Tibial nerve (tissue), 4 donors: ENCODE results near the gene SLC16A12.

Experiments used
- EP300 ChIP-seq, 2 donors: sonication (generic); formaldehyde crosslinking; IDR thresholded peaks; one replicate each; pipeline ENCODE4 v1.6.1; 2017; ENCODE audit warnings: antibody characterized with exemption in 2 of 2, mild to moderate bottlenecking in 1 of 2
- TF ChIP-seq, protein P1 (sequence below), 5 experiments: fragments of 200-600 bp in 3 of 5; fragments of 450-650 bp in 2 of 5; sonication (generic) in 3 of 5; IDR thresholded peaks; one replicate each; pipeline ENCODE4 v1.5.1; 2016 to 2019; ENCODE audit warnings: antibody characterized with exemption in 5 of 5, mild to moderate bottlenecking in 3 of 5, moderate library complexity in 2 of 5

DNA sequence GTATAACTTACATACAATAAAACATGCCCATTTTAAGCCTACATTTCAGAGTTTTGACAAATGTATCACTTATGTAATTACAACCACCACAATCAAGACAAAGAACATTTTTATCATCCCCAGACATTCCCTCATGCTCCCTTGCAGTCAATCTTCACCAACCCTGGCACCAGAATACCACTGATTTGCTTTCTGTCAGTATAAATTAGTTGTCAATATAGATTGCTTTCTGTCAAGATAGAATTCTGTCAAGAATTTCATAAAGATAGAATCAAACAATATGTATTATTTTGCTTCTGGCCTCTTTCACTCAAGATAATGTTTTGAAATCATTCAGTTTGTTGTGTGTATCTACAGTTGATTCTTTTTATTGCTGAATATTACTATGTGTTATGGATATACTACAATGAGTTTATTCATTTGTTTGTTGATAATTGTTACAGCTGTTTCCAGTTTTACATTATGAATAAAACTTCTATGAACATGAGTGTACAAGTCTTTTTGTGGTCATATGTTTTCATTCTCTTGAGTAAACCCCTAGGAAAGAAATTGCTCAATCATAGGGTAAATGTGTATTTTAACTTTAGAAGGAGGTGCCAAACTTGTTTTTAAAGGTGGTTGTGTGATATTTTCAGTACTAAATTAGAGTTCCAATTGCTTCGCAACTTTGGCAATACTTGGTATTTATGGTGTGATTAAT, 64.1 kb downstream of the SLC16A12 start:
- TF ChIP-seq, protein P1, sequence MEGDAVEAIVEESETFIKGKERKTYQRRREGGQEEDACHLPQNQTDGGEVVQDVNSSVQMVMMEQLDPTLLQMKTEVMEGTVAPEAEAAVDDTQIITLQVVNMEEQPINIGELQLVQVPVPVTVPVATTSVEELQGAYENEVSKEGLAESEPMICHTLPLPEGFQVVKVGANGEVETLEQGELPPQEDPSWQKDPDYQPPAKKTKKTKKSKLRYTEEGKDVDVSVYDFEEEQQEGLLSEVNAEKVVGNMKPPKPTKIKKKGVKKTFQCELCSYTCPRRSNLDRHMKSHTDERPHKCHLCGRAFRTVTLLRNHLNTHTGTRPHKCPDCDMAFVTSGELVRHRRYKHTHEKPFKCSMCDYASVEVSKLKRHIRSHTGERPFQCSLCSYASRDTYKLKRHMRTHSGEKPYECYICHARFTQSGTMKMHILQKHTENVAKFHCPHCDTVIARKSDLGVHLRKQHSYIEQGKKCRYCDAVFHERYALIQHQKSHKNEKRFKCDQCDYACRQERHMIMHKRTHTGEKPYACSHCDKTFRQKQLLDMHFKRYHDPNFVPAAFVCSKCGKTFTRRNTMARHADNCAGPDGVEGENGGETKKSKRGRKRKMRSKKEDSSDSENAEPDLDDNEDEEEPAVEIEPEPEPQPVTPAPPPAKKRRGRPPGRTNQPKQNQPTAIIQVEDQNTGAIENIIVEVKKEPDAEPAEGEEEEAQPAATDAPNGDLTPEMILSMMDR (IDR thresholded peaks at IDR 0.05) = no peak
- TF ChIP-seq EP300 (IDR thresholded peaks at IDR 0.05) = no peak
